Testis (tissue), 2 donors: ENCODE measurements around the gene MRPL10.

Source experiments
- CTCF ChIP-seq, 3 experiments: fragments of 450-650 bp in 2 of 3; fragments of 200-600 bp in 1 of 3; sonication (generic) in 1 of 3; IDR thresholded peaks; one replicate each; pipeline ENCODE4 v1.5.1; 2016 to 2019; ENCODE audit warnings: antibody characterized with exemption in 3 of 3, mild to moderate bottlenecking in 2 of 3, moderate library complexity in 1 of 3
- POLR2A ChIP-seq: fragments of 450-650 bp; IDR thresholded peaks from one replicate; pipeline ENCODE4 v1.6.1; 2017; ENCODE audit warnings: antibody characterized with exemption, mild to moderate bottlenecking, moderate library complexity

GRCh38 chr17:47813077-47813476, 18.3 kb downstream of the MRPL10 start:
- TF ChIP-seq POLR2A (no peak), CTCF (IDR thresholded peaks at IDR 0.05) (no peak)
